ENCODE data around the gene EFNB1. TPM values are rescaled to one million over a fixed set of nuclear protein-coding genes. Genes with fewer than 3 reads are reported as not detected.

Gene EFNB1
- total and polyA plus RNA-seq, 4 donors: 3.6 to 24.0 (median 11.3) TPM

- no peak overlapping the region for H3K27ac ChIP-seq (ENCODE audit: low read depth in 1 of 2, low read length in 2 of 2)
- no peak for ATAC-seq (ENCODE audit: low FRiP score)
- H3K36me3 ChIP-seq (ENCODE audit: control insufficient read depth in 1 of 2, insufficient read depth in 2 of 2, low read length in 1 of 2): peaks cover 0 to 2% of the 10 kb centered on the region in 2 donors
- no peak for DNase-seq
- intact Hi-C loops (cut with DNase I): loop anchor here (10.0 kb wide), 2 partner anchors 98 to 158 kb away; no protein-coding TSS in a partner anchor
- H3K9me3 ChIP-seq (ENCODE audit: control insufficient read depth, low read length): no peaks in the 10 kb centered on the region
- H3K27me3 ChIP-seq (ENCODE audit: control insufficient read depth in 1 of 2, insufficient read depth in 2 of 2, low read length in 1 of 2): no peaks in the 10 kb centered on the region
- 58 to 71% methylated on average over 3 of the region's 3 CpGs for WGBS, 2 donors
- no peak overlapping the region for H3K4me3 ChIP-seq (ENCODE audit: low read length in 2 of 2)
- H3K4me1 ChIP-seq (ENCODE audit: control insufficient read depth in 1 of 2, insufficient read depth in 2 of 2, low read length in 2 of 2): no peaks in the 10 kb centered on the region
Measured at GRCh38 chrX:68837119-68837518, 8.3 kb downstream of the EFNB1 start.

- Histone ChIP-seq H3K9me3 (ENCODE audit: control insufficient read depth, low read length) (no peaks in the 10 kb centered on the region), H3K27me3 (ENCODE audit: control insufficient read depth in 1 of 2, insufficient read depth in 2 of 2, low read length in 1 of 2) (no peaks in the 10 kb centered on the region), H3K4me3 (ENCODE audit: low read length in 2 of 2) (no peak overlapping the region), H3K4me1 (ENCODE audit: control insufficient read depth in 1 of 2, insufficient read depth in 2 of 2, low read length in 2 of 2) (no peaks in the 10 kb centered on the region), H3K36me3 (ENCODE audit: control insufficient read depth in 1 of 2, insufficient read depth in 2 of 2, low read length in 1 of 2) (peaks cover 0 to 2% of the 10 kb centered on the region in 2 donors), H3K27ac (ENCODE audit: low read depth in 1 of 2, low read length in 2 of 2) (no peak overlapping the region)
- ATAC-seq (ENCODE audit: low FRiP score) (no peak), DNase-seq (no peak)
- WGBS, 2 donors: 83 to 93% methylated on average over 8 of the region's 8 CpGs
- intact Hi-C loops (cut with DNase I): loop anchor here (10.0 kb wide), 2 partner anchors 96 to 156 kb away; no protein-coding TSS in a partner anchor
Measured at GRCh38 chrX:68838571-68838910, 9.7 kb downstream of the EFNB1 start.

- H3K27me3 ChIP-seq (ENCODE audit: control insufficient read depth in 1 of 2, insufficient read depth in 2 of 2, low read length in 1 of 2): no peaks in the 10 kb centered on the region
- no peak overlapping the region for H3K27ac ChIP-seq (ENCODE audit: low read depth in 1 of 2, low read length in 2 of 2)
- DNase-seq (peak in 1 of 2 donors; percentile 24), ATAC-seq (ENCODE audit: low FRiP score) (no peak)
- H3K4me3 ChIP-seq (ENCODE audit: low read length in 2 of 2): no peak overlapping the region
- no peaks in the 10 kb centered on the region for H3K9me3 ChIP-seq (ENCODE audit: control insufficient read depth, low read length)
- no peaks in the 10 kb centered on the region for H3K4me1 ChIP-seq (ENCODE audit: control insufficient read depth in 1 of 2, insufficient read depth in 2 of 2, low read length in 2 of 2)
- WGBS, 2 donors: 79 to 93% methylated on average over 4 of the region's 4 CpGs
- H3K36me3 ChIP-seq (ENCODE audit: control insufficient read depth in 1 of 2, insufficient read depth in 2 of 2, low read length in 1 of 2): peaks cover 0 to 2% of the 10 kb centered on the region in 2 donors
- intact Hi-C loops (cut with DNase I): loop anchor here (10.0 kb wide), 2 partner anchors 95 to 155 kb away; no protein-coding TSS in a partner anchor
Measured at GRCh38 chrX:68839771-68840170, 10.9 kb downstream of the EFNB1 start.

- Histone ChIP-seq H3K9me3 (ENCODE audit: control insufficient read depth, low read length) (no peaks in the 10 kb centered on the region), H3K27me3 (ENCODE audit: control insufficient read depth in 1 of 2, insufficient read depth in 2 of 2, low read length in 1 of 2) (no peaks in the 10 kb centered on the region), H3K4me1 (ENCODE audit: control insufficient read depth in 1 of 2, insufficient read depth in 2 of 2, low read length in 2 of 2) (no peaks in the 10 kb centered on the region), H3K4me3 (ENCODE audit: low read length in 2 of 2) (no peak overlapping the region), H3K36me3 (ENCODE audit: control insufficient read depth in 1 of 2, insufficient read depth in 2 of 2, low read length in 1 of 2) (peaks cover 0 to 2% of the 10 kb centered on the region in 2 donors), H3K27ac (ENCODE audit: low read depth in 1 of 2, low read length in 2 of 2) (no peak overlapping the region)
- WGBS, 2 donors: 92 to 94% methylated on average over 22 of the region's 22 CpGs
- DNase-seq: peak in 1 of 2 donors; percentile 64
- ATAC-seq (ENCODE audit: low FRiP score): no peak
- intact Hi-C loops (cut with DNase I): no loop called here
Measured at GRCh38 chrX:68840256-68840655, 11.4 kb downstream of the EFNB1 start.

- H3K27ac ChIP-seq (ENCODE audit: low read depth in 1 of 2, low read length in 2 of 2): no peak overlapping the region
- ATAC-seq (ENCODE audit: low FRiP score) (no peak), DNase-seq (peak in 1 of 2 donors; percentile 61)
- no peaks in the 10 kb centered on the region for H3K27me3 ChIP-seq (ENCODE audit: control insufficient read depth in 1 of 2, insufficient read depth in 2 of 2, low read length in 1 of 2)
- peaks cover 0 to 2% of the 10 kb centered on the region in 2 donors for H3K36me3 ChIP-seq (ENCODE audit: control insufficient read depth in 1 of 2, insufficient read depth in 2 of 2, low read length in 1 of 2)
- WGBS, 2 donors: 86 to 91% methylated on average over 8 of the region's 8 CpGs
- no peak overlapping the region for H3K4me3 ChIP-seq (ENCODE audit: low read length in 2 of 2)
- H3K9me3 ChIP-seq (ENCODE audit: control insufficient read depth, low read length): no peaks in the 10 kb centered on the region
- no peaks in the 10 kb centered on the region for H3K4me1 ChIP-seq (ENCODE audit: control insufficient read depth in 1 of 2, insufficient read depth in 2 of 2, low read length in 2 of 2)
- intact Hi-C loops (cut with DNase I): no loop called here
Measured at GRCh38 chrX:68841251-68842049, 12.6 kb downstream of the EFNB1 start.

- ATAC-seq (ENCODE audit: low FRiP score) (no peak), DNase-seq (no peak)
- intact Hi-C loops (cut with DNase I): no loop called here
- no peaks in the 10 kb centered on the region for H3K9me3 ChIP-seq (ENCODE audit: control insufficient read depth, low read length)
- H3K36me3 ChIP-seq (ENCODE audit: control insufficient read depth in 1 of 2, insufficient read depth in 2 of 2, low read length in 1 of 2): peaks cover 0 to 2% of the 10 kb centered on the region in 2 donors
- WGBS, 2 donors: 82 to 96% methylated on average over 2 of the region's 2 CpGs
- no peaks in the 10 kb centered on the region for H3K27me3 ChIP-seq (ENCODE audit: control insufficient read depth in 1 of 2, insufficient read depth in 2 of 2, low read length in 1 of 2)
- H3K4me3 ChIP-seq (ENCODE audit: low read length in 2 of 2): no peak overlapping the region
- H3K27ac ChIP-seq (ENCODE audit: low read depth in 1 of 2, low read length in 2 of 2): no peak overlapping the region
- no peaks in the 10 kb centered on the region for H3K4me1 ChIP-seq (ENCODE audit: control insufficient read depth in 1 of 2, insufficient read depth in 2 of 2, low read length in 2 of 2)
Measured at GRCh38 chrX:68842351-68842750, 13.5 kb downstream of the EFNB1 start.

- intact Hi-C loops (cut with DNase I): no loop called here
- Histone ChIP-seq H3K36me3 (ENCODE audit: control insufficient read depth in 1 of 2, insufficient read depth in 2 of 2, low read length in 1 of 2) (peaks cover 0 to 2% of the 10 kb centered on the region in 2 donors), H3K27ac (ENCODE audit: low read depth in 1 of 2, low read length in 2 of 2) (no peak overlapping the region), H3K27me3 (ENCODE audit: control insufficient read depth in 1 of 2, insufficient read depth in 2 of 2, low read length in 1 of 2) (no peaks in the 10 kb centered on the region), H3K4me1 (ENCODE audit: control insufficient read depth in 1 of 2, insufficient read depth in 2 of 2, low read length in 2 of 2) (no peaks in the 10 kb centered on the region), H3K9me3 (ENCODE audit: control insufficient read depth, low read length) (no peaks in the 10 kb centered on the region), H3K4me3 (ENCODE audit: low read length in 2 of 2) (no peak overlapping the region)
- ATAC-seq (ENCODE audit: low FRiP score) (no peak), DNase-seq (peak in 1 of 2 donors; percentile 59)
- WGBS, 2 donors: 77 to 91% methylated on average over 12 of the region's 12 CpGs
Measured at GRCh38 chrX:68842781-68843581, 14.2 kb downstream of the EFNB1 start.

GRCh38 chrX:68843992-68844391 lies 15.2 kb downstream of the EFNB1 start:
- Histone ChIP-seq H3K4me3 (ENCODE audit: low read length in 2 of 2) (no peak overlapping the region), H3K27ac (ENCODE audit: low read depth in 1 of 2, low read length in 2 of 2) (no peak overlapping the region), H3K4me1 (ENCODE audit: control insufficient read depth in 1 of 2, insufficient read depth in 2 of 2, low read length in 2 of 2) (no peaks in the 10 kb centered on the region), H3K36me3 (ENCODE audit: control insufficient read depth in 1 of 2, insufficient read depth in 2 of 2, low read length in 1 of 2) (no peaks in the 10 kb centered on the region), H3K27me3 (ENCODE audit: control insufficient read depth in 1 of 2, insufficient read depth in 2 of 2, low read length in 1 of 2) (no peaks in the 10 kb centered on the region), H3K9me3 (ENCODE audit: control insufficient read depth, low read length) (no peaks in the 10 kb centered on the region)
- DNase-seq (no peak), ATAC-seq (ENCODE audit: low FRiP score) (no peak)
- 100% methylated on average over 1 of the region's 1 CpG for WGBS, 2 donors
- intact Hi-C loops (cut with DNase I): no loop called here
